ENCODE results near the gene CCDC134. TPM values are rescaled to one million over a fixed set of nuclear protein-coding genes. Genes with fewer than 3 reads are reported as not detected.
"Not testable (repeated sequence)": the region's sequence is repeated elsewhere in the genome, so short reads cannot be mapped to it uniquely, and the experiment has no call there.

The CCDC134 gene
- total RNA-seq, 1 donor from 2014 or later, result 24.2 TPM

- Mint-ChIP-seq H3K4me1 (ENCODE audit: low read depth) (peaks cover 22% of the 10 kb centered on the region), H3K4me3 (ENCODE audit: low read depth) (peak overlapping the region; percentile 98), H3K27ac (peak overlapping the region; percentile 96), H3K27me3 (no peaks in the 10 kb centered on the region), H3K36me3 (ENCODE audit: insufficient read depth) (peaks cover 14% of the 10 kb centered on the region), H3K9me3 (ENCODE audit: low read depth) (no peaks in the 10 kb centered on the region)
- no peak for TF ChIP-seq CTCF (IDR thresholded peaks at IDR 0.05; ENCODE audit: unreplicated experiment)
- peak; percentile 35 for DNase-seq (ENCODE audit: low spot score, unreplicated experiment)
These were observed 33.0 kb downstream of the CCDC134 start for GRCh38 chr22:41833369-41834004.

- peaks cover 18% of the 10 kb centered on the region for H3K36me3 Mint-ChIP-seq (ENCODE audit: insufficient read depth)
- H3K4me1 Mint-ChIP-seq (ENCODE audit: low read depth), result peaks cover 24% of the 10 kb centered on the region
- TF ChIP-seq CTCF (IDR thresholded peaks at IDR 0.05; ENCODE audit: unreplicated experiment), result no peak
- no peak for DNase-seq (ENCODE audit: low spot score, unreplicated experiment)
- no peaks in the 10 kb centered on the region for H3K27me3 Mint-ChIP-seq
- peak overlapping the region; percentile 96 for H3K27ac Mint-ChIP-seq
- no peaks in the 10 kb centered on the region for H3K9me3 Mint-ChIP-seq (ENCODE audit: low read depth)
- peak overlapping the region; percentile 98 for H3K4me3 Mint-ChIP-seq (ENCODE audit: low read depth)
These were observed 33.8 kb downstream of the CCDC134 start for GRCh38 chr22:41834005-41834944.

GRCh38 chr22:41835462-41835861, 35.0 kb downstream of the CCDC134 start:
- not testable (repeated sequence) for H3K27me3 Mint-ChIP-seq; H3K27ac Mint-ChIP-seq; DNase-seq (ENCODE audit: low spot score, unreplicated experiment); H3K9me3 Mint-ChIP-seq (ENCODE audit: low read depth)
- H3K4me3 Mint-ChIP-seq (ENCODE audit: low read depth), result peak overlapping the region; percentile 40
- peaks cover 22% of the 10 kb centered on the region for H3K36me3 Mint-ChIP-seq (ENCODE audit: insufficient read depth)
- peaks cover 27% of the 10 kb centered on the region for H3K4me1 Mint-ChIP-seq (ENCODE audit: low read depth)

GRCh38 chr22:41836551-41836950, 36.1 kb downstream of the CCDC134 start:
- no peak for TF ChIP-seq CTCF (IDR thresholded peaks at IDR 0.05; ENCODE audit: unreplicated experiment)
- H3K36me3 Mint-ChIP-seq (ENCODE audit: insufficient read depth), result peaks cover 22% of the 10 kb centered on the region
- H3K27ac Mint-ChIP-seq, result peak overlapping the region; percentile 71
- H3K4me3 Mint-ChIP-seq (ENCODE audit: low read depth), result no peak overlapping the region
- peaks cover 37% of the 10 kb centered on the region for H3K4me1 Mint-ChIP-seq (ENCODE audit: low read depth)
- no peaks in the 10 kb centered on the region for H3K27me3 Mint-ChIP-seq
- no peaks in the 10 kb centered on the region for H3K9me3 Mint-ChIP-seq (ENCODE audit: low read depth)
- DNase-seq (ENCODE audit: low spot score, unreplicated experiment), result no peak

- H3K4me3 Mint-ChIP-seq (ENCODE audit: low read depth), result no peak overlapping the region
- H3K36me3 Mint-ChIP-seq (ENCODE audit: insufficient read depth), result peaks cover 26% of the 10 kb centered on the region
- H3K27ac Mint-ChIP-seq, result no peak overlapping the region
- peaks cover 40% of the 10 kb centered on the region for H3K4me1 Mint-ChIP-seq (ENCODE audit: low read depth)
- no peaks in the 10 kb centered on the region for H3K9me3 Mint-ChIP-seq (ENCODE audit: low read depth)
- TF ChIP-seq CTCF (IDR thresholded peaks at IDR 0.05; ENCODE audit: unreplicated experiment), result no peak
- DNase-seq (ENCODE audit: low spot score, unreplicated experiment), result no peak
- no peaks in the 10 kb centered on the region for H3K27me3 Mint-ChIP-seq
These were observed 38.6 kb downstream of the CCDC134 start for GRCh38 chr22:41838842-41839618.
